Brain microvascular endothelial cell (primary cell): ENCODE measurements around the gene GPR21.

Source experiments
- DNase-seq: peaks from one replicate; pipeline ENCODE4 v3.0.0-alpha.2; 2020
- H3K27ac ChIP-seq: fragments of 250-450 bp; sonication (Bioruptor Pico); 2 replicates; pipeline ENCODE4 v1.5.1; 2020; ENCODE audit warnings: mild to moderate bottlenecking, moderate library complexity
- H3K27me3 ChIP-seq: fragments of 250-450 bp; sonication (Bioruptor Pico); replicated peaks from 2 replicates; pipeline ENCODE4 v1.5.1; 2020; ENCODE audit warnings: mild to moderate bottlenecking
- H3K36me3 ChIP-seq: fragments of 250-450 bp; sonication (Bioruptor Pico); replicated peaks from 2 replicates; pipeline ENCODE4 v1.5.1; 2020; ENCODE audit warnings: mild to moderate bottlenecking
- H3K4me3 ChIP-seq: 2 replicates; pipeline ENCODE4 v1.5.1; 2011; ENCODE audit warnings: low read depth, mild to moderate bottlenecking, control low read depth, low read length, moderate library complexity
- in situ Hi-C: cut with HindIII; loops from 2 replicates; pipeline ENCODE4 v1.10.0; 2017; ENCODE audit warnings: low sequenced_read_pairs, low pct_ligation_motif_present
- TF ChIP-seq, protein P1 (sequence below): IDR thresholded peaks from 2 replicates; pipeline ENCODE4 v1.5.1; 2011; ENCODE audit warnings: low read depth, mild to moderate bottlenecking, moderate library complexity, low read length, control low read depth, inconsistent platforms; ENCODE audit errors: missing control alignments

Gene GPR21

DNA sequence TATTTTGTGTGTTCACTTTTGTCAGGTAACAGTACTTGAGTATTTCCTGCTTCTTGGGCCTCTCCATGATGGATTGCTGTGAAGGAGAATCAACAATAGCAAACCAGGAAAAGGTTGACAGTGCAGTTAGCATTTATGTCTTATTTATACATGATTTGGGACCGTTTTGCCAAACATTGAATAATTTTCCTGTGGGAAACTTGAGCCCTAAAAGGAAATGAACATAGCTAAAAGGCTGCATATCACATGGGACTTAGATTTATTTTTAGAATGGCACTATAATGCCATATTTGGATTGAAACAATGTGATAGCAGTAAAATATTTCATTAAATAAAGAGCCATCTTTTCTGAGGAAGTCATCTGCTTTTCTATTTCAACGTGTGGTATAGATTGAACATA lies 15.3 kb downstream of the GPR21 start:
- H3K4me3 ChIP-seq, result no peak overlapping the region
- no peak for DNase-seq
- no peaks in the 10 kb centered on the region for H3K27me3 ChIP-seq
- peak overlapping the region; percentile 15 for H3K27ac ChIP-seq
- TF ChIP-seq, protein P1, sequence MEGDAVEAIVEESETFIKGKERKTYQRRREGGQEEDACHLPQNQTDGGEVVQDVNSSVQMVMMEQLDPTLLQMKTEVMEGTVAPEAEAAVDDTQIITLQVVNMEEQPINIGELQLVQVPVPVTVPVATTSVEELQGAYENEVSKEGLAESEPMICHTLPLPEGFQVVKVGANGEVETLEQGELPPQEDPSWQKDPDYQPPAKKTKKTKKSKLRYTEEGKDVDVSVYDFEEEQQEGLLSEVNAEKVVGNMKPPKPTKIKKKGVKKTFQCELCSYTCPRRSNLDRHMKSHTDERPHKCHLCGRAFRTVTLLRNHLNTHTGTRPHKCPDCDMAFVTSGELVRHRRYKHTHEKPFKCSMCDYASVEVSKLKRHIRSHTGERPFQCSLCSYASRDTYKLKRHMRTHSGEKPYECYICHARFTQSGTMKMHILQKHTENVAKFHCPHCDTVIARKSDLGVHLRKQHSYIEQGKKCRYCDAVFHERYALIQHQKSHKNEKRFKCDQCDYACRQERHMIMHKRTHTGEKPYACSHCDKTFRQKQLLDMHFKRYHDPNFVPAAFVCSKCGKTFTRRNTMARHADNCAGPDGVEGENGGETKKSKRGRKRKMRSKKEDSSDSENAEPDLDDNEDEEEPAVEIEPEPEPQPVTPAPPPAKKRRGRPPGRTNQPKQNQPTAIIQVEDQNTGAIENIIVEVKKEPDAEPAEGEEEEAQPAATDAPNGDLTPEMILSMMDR, result no peak
- in situ Hi-C loops, result no loop called here
- H3K36me3 ChIP-seq, result no peaks in the 10 kb centered on the region

DNA sequence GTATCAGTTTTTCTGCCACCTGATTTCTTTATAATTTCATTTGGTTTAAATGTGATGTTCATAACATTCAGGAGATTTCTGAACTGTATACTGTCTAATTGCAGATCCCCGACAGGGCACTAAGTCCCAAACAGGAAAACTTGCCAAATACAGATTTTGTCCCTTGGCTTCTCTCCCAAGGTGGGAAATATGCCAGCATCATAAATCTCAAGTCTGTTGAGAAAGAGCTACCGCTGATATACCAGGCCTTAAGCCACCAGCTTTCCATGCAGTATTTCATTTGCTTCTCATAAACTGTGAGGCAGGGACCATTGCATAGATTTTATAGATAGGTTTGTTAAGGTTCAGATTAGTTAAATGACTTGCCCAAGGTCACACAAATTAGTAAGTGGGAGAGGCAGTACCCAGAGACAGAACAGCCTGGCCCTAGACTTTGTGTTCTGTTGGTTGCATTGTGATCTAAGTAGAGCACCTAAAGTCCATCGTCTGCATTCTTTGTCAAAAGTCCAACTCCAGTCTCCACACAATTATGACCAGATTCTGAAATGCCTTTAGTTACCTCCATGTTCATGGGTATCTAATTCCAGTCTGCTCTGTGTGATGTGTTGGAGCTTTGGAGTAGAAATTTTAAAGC lies 16.2 kb downstream of the GPR21 start:
- Histone ChIP-seq H3K27me3 (no peaks in the 10 kb centered on the region), H3K4me3 (no peak overlapping the region), H3K27ac (no peak overlapping the region), H3K36me3 (peaks cover 1% of the 10 kb centered on the region)
- in situ Hi-C loops, result no loop called here
- DNase-seq, result no peak
- TF ChIP-seq, protein P1, result no peak

DNA sequence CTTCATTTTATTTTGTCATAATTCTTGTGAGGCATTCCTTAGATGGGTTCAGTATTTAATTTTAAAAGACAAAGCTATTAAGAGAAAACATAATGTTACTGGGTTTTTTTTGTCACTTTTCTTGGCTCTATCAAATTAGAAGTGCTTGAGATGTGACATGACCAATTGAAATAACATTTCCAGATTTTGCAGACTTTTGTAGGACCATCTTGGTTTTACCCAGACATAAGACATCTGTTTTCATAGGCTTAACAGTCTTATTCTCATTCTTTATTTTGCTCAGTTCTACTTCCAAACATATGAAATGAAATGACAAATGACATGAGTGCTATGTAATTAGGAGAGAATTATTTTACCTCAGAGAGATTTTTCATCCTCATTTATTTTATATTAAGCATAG lies 19.6 kb downstream of the GPR21 start:
- H3K36me3 ChIP-seq, result peaks cover 5% of the 10 kb centered on the region
- DNase-seq, result no peak
- TF ChIP-seq, protein P1, result no peak
- no peak overlapping the region for H3K27ac ChIP-seq
- no peaks in the 10 kb centered on the region for H3K27me3 ChIP-seq
- H3K4me3 ChIP-seq, result no peak overlapping the region
- in situ Hi-C loops, result no loop called here

DNA sequence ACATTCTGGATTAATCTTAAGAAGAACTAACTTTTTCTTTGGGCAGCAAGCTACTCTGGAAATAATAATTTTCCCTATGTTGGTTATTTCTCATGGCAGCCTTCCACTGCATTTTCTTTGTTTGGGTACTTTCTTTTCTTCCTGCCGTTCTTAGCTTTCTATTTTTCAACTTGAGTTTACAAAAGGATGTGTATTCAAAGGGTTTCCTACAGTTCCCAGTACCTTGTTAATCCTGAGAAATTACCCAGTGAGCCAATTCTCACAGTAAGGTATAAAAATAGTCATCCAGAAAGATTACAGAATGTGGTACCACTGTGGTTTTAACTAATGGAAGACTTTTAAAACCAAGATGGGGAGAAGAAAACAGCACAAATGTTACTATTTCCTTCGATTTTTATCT lies 20.2 kb downstream of the GPR21 start:
- no peak overlapping the region for H3K4me3 ChIP-seq
- DNase-seq, result no peak
- TF ChIP-seq, protein P1, result no peak
- in situ Hi-C loops, result no loop called here
- H3K36me3 ChIP-seq, result peaks cover 5% of the 10 kb centered on the region
- H3K27ac ChIP-seq, result no peak overlapping the region
- no peaks in the 10 kb centered on the region for H3K27me3 ChIP-seq

DNA sequence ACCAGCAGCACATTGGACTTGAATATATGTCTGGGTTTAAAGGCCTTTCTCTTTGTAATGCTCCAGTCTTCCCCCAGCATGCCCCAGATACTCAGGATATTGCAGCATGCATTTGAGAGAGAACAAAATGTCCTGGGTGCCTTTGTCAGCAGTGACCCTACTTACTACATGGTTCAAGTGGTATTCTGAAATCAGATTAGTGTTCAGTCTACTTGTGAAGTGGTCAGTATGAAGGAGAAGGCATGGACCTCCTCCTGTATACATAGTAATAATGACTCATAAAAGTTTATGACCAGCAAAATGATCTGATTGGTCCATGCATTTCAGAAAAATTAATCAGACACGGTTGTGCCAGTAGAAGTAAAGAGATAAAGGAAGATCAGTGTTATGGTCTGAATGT lies 25.4 kb downstream of the GPR21 start:
- no peaks in the 10 kb centered on the region for H3K27me3 ChIP-seq
- TF ChIP-seq, protein P1, result no peak
- peak; percentile 43 for DNase-seq
- no peak overlapping the region for H3K4me3 ChIP-seq
- in situ Hi-C loops, result no loop called here
- no peak overlapping the region for H3K27ac ChIP-seq
- peaks cover 5% of the 10 kb centered on the region for H3K36me3 ChIP-seq
